Lower lobe of right lung (tissue), 2 donors: ENCODE measurements around the gene INPP5E. TPM values are rescaled to one million over a fixed set of nuclear protein-coding genes. Genes with fewer than 3 reads are reported as not detected.

Experiments
- ATAC-seq, 2 donors: fragments of 200-7000 bp; cut with Tn5 transposase; one replicate each; pipeline ENCODE4 v1.9.1; 2020 to 2022; ENCODE audit warnings: mild to moderate bottlenecking in 2 of 2, moderate library complexity in 2 of 2
- DNase-seq: peaks from one replicate; pipeline ENCODE4 v3.0.0-alpha.2; 2020
- H3K27ac ChIP-seq: fragments of 200-600 bp; one replicate; pipeline ENCODE4 v1.8.0; 2022
- H3K27me3 ChIP-seq: fragments of 200-600 bp; one replicate; pipeline ENCODE4 v1.8.0; 2022; ENCODE audit warnings: low read depth
- H3K36me3 ChIP-seq: fragments of 200-600 bp; one replicate; pipeline ENCODE4 v1.8.0; 2022; ENCODE audit warnings: mild to moderate bottlenecking
- H3K4me1 ChIP-seq: fragments of 200-600 bp; one replicate; pipeline ENCODE4 v1.8.0; 2022
- H3K4me3 ChIP-seq: fragments of 200-600 bp; one replicate; pipeline ENCODE4 v1.8.0; 2022; ENCODE audit warnings: mild to moderate bottlenecking
- H3K9me3 ChIP-seq: fragments of 200-600 bp; one replicate; pipeline ENCODE4 v1.8.0; 2022
- CTCF ChIP-seq: fragments of 200-600 bp; IDR thresholded peaks from one replicate; pipeline ENCODE4 v1.8.0; 2022; ENCODE audit warnings: antibody characterized with exemption, mild to moderate bottlenecking
- intact Hi-C: fragments of 100-400 bp; cut with DNase I; formaldehyde crosslinking; loops from one replicate; pipeline ENCODE4 v1.11.0; 2022
- total RNA-seq: library from RNA; stranded (reverse); fragmentation: NEBNext Ultra II Directional; extraction: Animal tissue kit (Norgen Biotek cat#: 25700); gene quantifications from one replicate; pipeline ENCODE4 v1.2.1, GENCODE V29; 2021
- donor health status: DM: no; HTN: yes; CAD: no; lungs with severe emphysema.

The INPP5E gene
- total RNA-seq, 1 donor from 2014 or later = 13.8 TPM

- Histone ChIP-seq H3K4me3 (no peak overlapping the region), H3K27ac (no peak overlapping the region), H3K9me3 (no peaks in the 10 kb centered on the region), H3K36me3 (peaks cover 88% of the 10 kb centered on the region), H3K27me3 (no peaks in the 10 kb centered on the region), H3K4me1 (no peaks in the 10 kb centered on the region)
- DNase-seq (no peak), ATAC-seq (no peak)
- intact Hi-C loops = no loop called here
- TF ChIP-seq CTCF = no peak
These were observed 35.6 kb upstream of the INPP5E start for GRCh38 chr9:136474974-136475865.

GRCh38 chr9:136474021-136474640 lies 34.5 kb upstream of the INPP5E start:
- Histone ChIP-seq H3K27ac (no peak overlapping the region), H3K9me3 (no peaks in the 10 kb centered on the region), H3K4me1 (no peaks in the 10 kb centered on the region), H3K36me3 (peaks cover 95% of the 10 kb centered on the region), H3K4me3 (no peak overlapping the region), H3K27me3 (no peaks in the 10 kb centered on the region)
- DNase-seq (no peak), ATAC-seq (no peak)
- intact Hi-C loops = no loop called here
- no peak for TF ChIP-seq CTCF

- Histone ChIP-seq H3K36me3 (peaks cover 100% of the 10 kb centered on the region), H3K4me3 (no peak overlapping the region), H3K27me3 (no peaks in the 10 kb centered on the region), H3K9me3 (no peaks in the 10 kb centered on the region), H3K4me1 (no peaks in the 10 kb centered on the region), H3K27ac (no peak overlapping the region)
- intact Hi-C loops = no loop called here
- DNase-seq (no peak), ATAC-seq (no peak)
- no peak for TF ChIP-seq CTCF
These were observed 33.7 kb upstream of the INPP5E start for GRCh38 chr9:136473354-136473721.

GRCh38 chr9:136472640-136473353 lies 33.2 kb upstream of the INPP5E start:
- Histone ChIP-seq H3K27me3 (no peaks in the 10 kb centered on the region), H3K27ac (no peak overlapping the region), H3K36me3 (peaks cover 100% of the 10 kb centered on the region), H3K4me3 (no peak overlapping the region), H3K4me1 (no peaks in the 10 kb centered on the region), H3K9me3 (no peaks in the 10 kb centered on the region)
- no peak for DNase-seq
- TF ChIP-seq CTCF = no peak
- intact Hi-C loops = no loop called here
- ATAC-seq = no peak

- no peak for DNase-seq
- no peak for TF ChIP-seq CTCF
- no peaks in the 10 kb centered on the region for H3K4me1 ChIP-seq
- no peaks in the 10 kb centered on the region for H3K27me3 ChIP-seq
- no peaks in the 10 kb centered on the region for H3K9me3 ChIP-seq
- H3K4me3 ChIP-seq = no peak overlapping the region
- peak in 1 of 2 donors; percentile 5 for ATAC-seq
- intact Hi-C loops = no loop called here
- no peak overlapping the region for H3K27ac ChIP-seq
- peaks cover 100% of the 10 kb centered on the region for H3K36me3 ChIP-seq
These were observed 32.3 kb upstream of the INPP5E start for GRCh38 chr9:136471802-136472487.
